ENCODE results near the gene CNOT11. TPM values are rescaled to one million over a fixed set of nuclear protein-coding genes. Genes with fewer than 3 reads are reported as not detected.
A peak's percentile ranks its signal among the peaks of the same experiment; 100 is the strongest.

The CNOT11 gene
- total and polyA plus RNA-seq, 2 of the 13 experiments (the other 11 are each of a cell fraction or from before 2014, with no cell fraction given), result 114 to 209 TPM

DNA sequence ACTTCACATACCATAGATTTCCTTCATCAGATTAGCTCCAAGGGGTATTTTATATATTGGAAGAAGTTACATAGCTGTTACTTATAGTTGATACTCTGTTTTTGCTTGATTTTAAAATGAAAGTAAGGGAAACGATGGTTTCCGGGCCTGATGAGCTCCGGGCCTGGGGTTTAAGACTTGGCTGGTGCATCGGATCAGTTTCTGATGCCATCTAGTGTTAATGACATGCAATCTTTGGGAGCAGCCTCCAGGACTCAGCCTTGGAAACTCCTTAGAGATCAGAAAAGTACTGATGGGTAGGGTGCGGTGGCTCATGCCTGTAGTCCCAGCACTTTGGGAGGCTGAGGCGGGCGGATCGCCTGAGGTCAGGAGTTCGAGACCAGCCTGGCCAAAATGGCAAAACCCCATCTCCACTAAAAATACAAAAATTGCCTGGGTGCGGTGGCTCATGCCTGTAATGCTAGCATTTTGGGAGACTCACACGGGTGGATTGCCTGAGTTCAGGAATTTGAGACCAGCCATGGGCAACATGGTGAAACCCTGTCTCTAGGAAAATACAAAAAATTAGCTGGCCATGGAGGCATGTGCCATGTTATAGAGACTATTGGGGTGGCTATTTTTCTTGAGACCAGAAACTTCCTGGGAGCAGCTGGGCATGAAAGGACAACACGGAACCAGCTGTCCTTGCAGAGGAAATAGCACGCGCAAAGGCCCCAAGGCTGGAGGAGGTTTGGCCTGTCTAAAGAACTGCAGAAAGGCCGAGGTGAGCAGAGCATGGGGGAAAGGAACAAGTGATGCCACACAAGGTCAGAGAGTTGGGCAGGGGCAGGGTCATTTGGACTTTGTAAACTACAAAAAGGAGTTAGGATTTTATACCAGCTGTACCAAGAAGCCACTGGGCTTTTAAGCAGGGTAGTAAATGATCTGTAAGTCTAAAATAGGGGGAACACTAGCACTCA is 46.9 kb upstream of the CNOT11 start (continued):
- TF ChIP-seq, protein P1, sequence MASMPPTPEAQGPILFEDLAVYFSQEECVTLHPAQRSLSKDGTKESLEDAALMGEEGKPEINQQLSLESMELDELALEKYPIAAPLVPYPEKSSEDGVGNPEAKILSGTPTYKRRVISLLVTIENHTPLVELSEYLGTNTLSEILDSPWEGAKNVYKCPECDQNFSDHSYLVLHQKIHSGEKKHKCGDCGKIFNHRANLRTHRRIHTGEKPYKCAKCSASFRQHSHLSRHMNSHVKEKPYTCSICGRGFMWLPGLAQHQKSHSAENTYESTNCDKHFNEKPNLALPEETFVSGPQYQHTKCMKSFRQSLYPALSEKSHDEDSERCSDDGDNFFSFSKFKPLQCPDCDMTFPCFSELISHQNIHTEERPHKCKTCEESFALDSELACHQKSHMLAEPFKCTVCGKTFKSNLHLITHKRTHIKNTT (CRISPR knock-in tag; IDR thresholded peaks at IDR 0.05), result no peak
- TF ChIP-seq DPF2 (CRISPR knock-in tag; IDR thresholded peaks at IDR 0.05; ENCODE audit: borderline replicate concordance, low read depth) (no peak), KLF13 (CRISPR knock-in tag; IDR thresholded peaks at IDR 0.05) (no peak), HHEX (CRISPR knock-in tag; IDR thresholded peaks at IDR 0.05) (0 out of 2 replicates have a peak, but pooled peaks have one; percentile 8), RFX3 (CRISPR knock-in tag; IDR thresholded peaks at IDR 0.05) (no peak), TRIM24 (CRISPR knock-in tag; IDR thresholded peaks at IDR 0.05) (no peak), RNF2 (conservative IDR thresholded peaks at IDR 0.05; ENCODE audit: low read depth) (no peak), ZNF496 (CRISPR knock-in tag; IDR thresholded peaks at IDR 0.05; ENCODE audit: insufficient replicate concordance) (no peak), ZBTB7B (CRISPR knock-in tag; IDR thresholded peaks at IDR 0.05) (no peak; the same call in 1 of the 2 replicates), RORA (CRISPR knock-in tag; IDR thresholded peaks at IDR 0.05) (no peak), NFYC (CRISPR knock-in tag; IDR thresholded peaks at IDR 0.05) (no peak; the same call in 1 of the 2 replicates), CREB1 (IDR thresholded peaks at IDR 0.05) (no peak), CREB1 (CRISPR knock-in tag; IDR thresholded peaks at IDR 0.05) (peak; percentile 43; the same call in 1 of the 2 replicates), RARA (CRISPR knock-in tag; IDR thresholded peaks at IDR 0.05) (no peak), KDM5B (CRISPR knock-in tag; IDR thresholded peaks at IDR 0.05; ENCODE audit: borderline replicate concordance) (peak; percentile 54; the same call in 1 of the 2 replicates), ZNF674 (CRISPR knock-in tag; IDR thresholded peaks at IDR 0.05; ENCODE audit: low read depth) (no peak), TOE1 (CRISPR knock-in tag; IDR thresholded peaks at IDR 0.05) (no peak), BORCS8-MEF2B (CRISPR knock-in tag; IDR thresholded peaks at IDR 0.05) (no peak), ZNF230 (CRISPR knock-in tag; IDR thresholded peaks at IDR 0.05) (no peak), KLF9 (CRISPR knock-in tag; IDR thresholded peaks at IDR 0.05; ENCODE audit: low read depth) (no peak), ZNF292 (CRISPR knock-in tag; IDR thresholded peaks at IDR 0.05; ENCODE audit: borderline replicate concordance, low read depth) (peak; percentile 44; the same call in 1 of the 2 replicates), JUNB (CRISPR knock-in tag; IDR thresholded peaks at IDR 0.05; ENCODE audit: borderline replicate concordance) (no peak), ZNF773 (CRISPR knock-in tag; IDR thresholded peaks at IDR 0.05; ENCODE audit: borderline replicate concordance) (no peak), ZNF432 (CRISPR knock-in tag; IDR thresholded peaks at IDR 0.05; ENCODE audit: borderline replicate concordance) (no peak), ZNF75D (CRISPR knock-in tag; IDR thresholded peaks at IDR 0.05; ENCODE audit: borderline replicate concordance) (no peak), PAWR (CRISPR knock-in tag; IDR thresholded peaks at IDR 0.05; ENCODE audit: borderline replicate concordance) (no peak), ZBTB42 (CRISPR knock-in tag; IDR thresholded peaks at IDR 0.05) (no peak)
- TF ChIP-seq, protein P2, sequence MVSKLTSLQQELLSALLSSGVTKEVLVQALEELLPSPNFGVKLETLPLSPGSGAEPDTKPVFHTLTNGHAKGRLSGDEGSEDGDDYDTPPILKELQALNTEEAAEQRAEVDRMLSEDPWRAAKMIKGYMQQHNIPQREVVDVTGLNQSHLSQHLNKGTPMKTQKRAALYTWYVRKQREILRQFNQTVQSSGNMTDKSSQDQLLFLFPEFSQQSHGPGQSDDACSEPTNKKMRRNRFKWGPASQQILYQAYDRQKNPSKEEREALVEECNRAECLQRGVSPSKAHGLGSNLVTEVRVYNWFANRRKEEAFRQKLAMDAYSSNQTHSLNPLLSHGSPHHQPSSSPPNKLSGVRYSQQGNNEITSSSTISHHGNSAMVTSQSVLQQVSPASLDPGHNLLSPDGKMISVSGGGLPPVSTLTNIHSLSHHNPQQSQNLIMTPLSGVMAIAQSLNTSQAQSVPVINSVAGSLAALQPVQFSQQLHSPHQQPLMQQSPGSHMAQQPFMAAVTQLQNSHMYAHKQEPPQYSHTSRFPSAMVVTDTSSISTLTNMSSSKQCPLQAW (CRISPR knock-in tag; IDR thresholded peaks at IDR 0.05), result peak; percentile 67; the same call in 1 of the 2 replicates
- TF ChIP-seq, protein P3, sequence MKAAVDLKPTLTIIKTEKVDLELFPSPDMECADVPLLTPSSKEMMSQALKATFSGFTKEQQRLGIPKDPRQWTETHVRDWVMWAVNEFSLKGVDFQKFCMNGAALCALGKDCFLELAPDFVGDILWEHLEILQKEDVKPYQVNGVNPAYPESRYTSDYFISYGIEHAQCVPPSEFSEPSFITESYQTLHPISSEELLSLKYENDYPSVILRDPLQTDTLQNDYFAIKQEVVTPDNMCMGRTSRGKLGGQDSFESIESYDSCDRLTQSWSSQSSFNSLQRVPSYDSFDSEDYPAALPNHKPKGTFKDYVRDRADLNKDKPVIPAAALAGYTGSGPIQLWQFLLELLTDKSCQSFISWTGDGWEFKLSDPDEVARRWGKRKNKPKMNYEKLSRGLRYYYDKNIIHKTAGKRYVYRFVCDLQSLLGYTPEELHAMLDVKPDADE (CRISPR knock-in tag; IDR thresholded peaks at IDR 0.05), result no peak

All from HepG2 (cell line).